ENCODE data around the gene SLC35A4.
"Not testable (repeated sequence)": the region's sequence is repeated elsewhere in the genome, so short reads cannot be mapped to it uniquely, and the experiment has no call there.

The SLC35A4 gene

GRCh38 chr5:140560227-140560626 lies 4.4 kb upstream of the SLC35A4 start:
- DNase-seq = no peak

GRCh38 chr5:140561753-140562523 lies 2.7 kb upstream of the SLC35A4 start:
- no peak for DNase-seq

- no peak for DNase-seq
These were observed 1.0 kb upstream of the SLC35A4 start for GRCh38 chr5:140563596-140563995.

GRCh38 chr5:140565024-140565779 lies 574 bp downstream of the SLC35A4 start:
- no peak for DNase-seq

GRCh38 chr5:140565780-140566095 lies 1.1 kb downstream of the SLC35A4 start:
- no peak for DNase-seq

GRCh38 chr5:140566665-140567064 lies 2.0 kb downstream of the SLC35A4 start:
- no peak for DNase-seq

GRCh38 chr5:140567136-140567818 lies 2.6 kb downstream of the SLC35A4 start:
- DNase-seq = no peak

- DNase-seq = no peak
These were observed 3.2 kb downstream of the SLC35A4 start for GRCh38 chr5:140567871-140568270.

- no peak for DNase-seq
These were observed 3.9 kb downstream of the SLC35A4 start for GRCh38 chr5:140568443-140569063.

GRCh38 chr5:140569197-140569596 lies 4.6 kb downstream of the SLC35A4 start:
- no peak for DNase-seq

GRCh38 chr5:140570058-140570457 lies 5.4 kb downstream of the SLC35A4 start:
- no peak for DNase-seq

GRCh38 chr5:140570488-140570887 lies 5.9 kb downstream of the SLC35A4 start:
- DNase-seq = no peak

- DNase-seq = no peak
These were observed 6.5 kb downstream of the SLC35A4 start for GRCh38 chr5:140571105-140571504.

- no peak for DNase-seq
These were observed 9.1 kb downstream of the SLC35A4 start for GRCh38 chr5:140573683-140574082.

GRCh38 chr5:140574165-140574564 lies 9.5 kb downstream of the SLC35A4 start:
- DNase-seq = no peak

- DNase-seq = no peak
These were observed 10.7 kb downstream of the SLC35A4 start for GRCh38 chr5:140575309-140575708.

GRCh38 chr5:140576776-140577201 lies 12.2 kb downstream of the SLC35A4 start:
- DNase-seq = no peak

GRCh38 chr5:140579188-140579747 lies 14.6 kb downstream of the SLC35A4 start:
- not testable (repeated sequence) for DNase-seq

GRCh38 chr5:140587495-140587894 lies 22.9 kb downstream of the SLC35A4 start:
- no peak for DNase-seq

GRCh38 chr5:140588311-140589070 lies 23.9 kb downstream of the SLC35A4 start:
- no peak for DNase-seq

- DNase-seq = no peak
These were observed 26.2 kb downstream of the SLC35A4 start for GRCh38 chr5:140590861-140591260.

GRCh38 chr5:140591747-140592372 lies 27.2 kb downstream of the SLC35A4 start:
- no peak for DNase-seq

Data from CD4-positive, alpha-beta T cell treated with Interleukin-4 for 4 hours (primary cell).